DMS114 treated with DMSO at 0.1 percent for 48 hours (cell line): ENCODE data around the gene INO80D.
"Not testable (repeated sequence)": the region's sequence is repeated elsewhere in the genome, so short reads cannot be mapped to it uniquely, and the experiment has no call there.

ENCODE experiments used
- DNase-seq: peaks from one replicate; lab custom pipeline; 2025; ENCODE audit not compliant: unreplicated experiment; lab: John Stamatoyannopoulos, UW

The INO80D gene

GRCh38 chr2:205978728-205979127, 107.2 kb downstream of the INO80D start:
- not testable (repeated sequence) for DNase-seq

- not testable (repeated sequence) for DNase-seq
Observed at GRCh38 chr2:205977699-205978098, 108.3 kb downstream of the INO80D start.

- DNase-seq: not testable (repeated sequence)
Observed at GRCh38 chr2:205976934-205977659, 108.9 kb downstream of the INO80D start.

- DNase-seq: no peak
Observed at GRCh38 chr2:205976120-205976814, 109.7 kb downstream of the INO80D start.

- DNase-seq: no peak
Observed at GRCh38 chr2:205975082-205975949, 110.7 kb downstream of the INO80D start.

- DNase-seq: no peak
Observed at GRCh38 chr2:205972113-205972512, 113.9 kb downstream of the INO80D start.

- DNase-seq: no peak
Observed at GRCh38 chr2:205970348-205970747, 115.6 kb downstream of the INO80D start.

GRCh38 chr2:205969584-205969983, 116.4 kb downstream of the INO80D start:
- no peak for DNase-seq

GRCh38 chr2:205967391-205968075, 118.4 kb downstream of the INO80D start:
- DNase-seq: no peak

- DNase-seq: no peak
Observed at GRCh38 chr2:205965707-205966106, 120.3 kb downstream of the INO80D start.

- DNase-seq: no peak
Observed at GRCh38 chr2:205964111-205964761, 121.7 kb downstream of the INO80D start.

GRCh38 chr2:205959521-205959920, 126.5 kb downstream of the INO80D start:
- no peak for DNase-seq

GRCh38 chr2:205957452-205958154, 128.4 kb downstream of the INO80D start:
- DNase-seq: no peak

GRCh38 chr2:205954707-205955106, 131.3 kb downstream of the INO80D start:
- DNase-seq: no peak

- no peak for DNase-seq
Observed at GRCh38 chr2:205952282-205952681, 133.7 kb downstream of the INO80D start.

GRCh38 chr2:205948883-205949282, 137.1 kb downstream of the INO80D start:
- DNase-seq: no peak

GRCh38 chr2:205948496-205948837, 137.5 kb downstream of the INO80D start:
- DNase-seq: no peak

GRCh38 chr2:205947621-205948495, 138.1 kb downstream of the INO80D start:
- peak; percentile 55 for DNase-seq

GRCh38 chr2:205946226-205946625, 139.7 kb downstream of the INO80D start:
- DNase-seq: no peak
